Tibial artery (tissue), 4 donors: ENCODE measurements around the gene RIN1.

Source experiments
- DNase-seq, 2 donors: peaks; one replicate each; pipeline ENCODE4 v3.0.0-alpha.2; 2019
- H3K27ac ChIP-seq, 2 donors: fragments of 200-600 bp; sonication (generic) in 1 of 2; 1 replicate in 1 of 2; 2 replicates in 1 of 2; pipeline ENCODE4 v1.5.1; 2018 to 2019; ENCODE audit warnings: mild to moderate bottlenecking in 1 of 2
- H3K27me3 ChIP-seq, 2 donors: fragments of 200-600 bp; sonication (generic) in 1 of 2; one replicate each; pipeline versions ENCODE4 v1.5.1 to v1.6.0; 2016 to 2019
- H3K36me3 ChIP-seq, 3 donors: fragments of 200-600 bp; sonication (generic) in 2 of 3; one replicate each; pipeline ENCODE4 v1.5.1; 2016 to 2019; ENCODE audit warnings: mild to moderate bottlenecking in 2 of 3
- H3K4me1 ChIP-seq, 4 donors: fragments of 200-600 bp; sonication (generic) in 2 of 4; 1 replicate in 3 of 4; 2 replicates in 1 of 4; pipeline ENCODE4 v1.5.1; 2016 to 2019
- H3K4me3 ChIP-seq, 2 donors: fragments of 200-600 bp; sonication (generic) in 1 of 2; 1 replicate in 1 of 2; 2 replicates in 1 of 2; pipeline ENCODE4 v1.5.1; 2018 to 2019; ENCODE audit warnings: mild to moderate bottlenecking in 2 of 2
- H3K9me3 ChIP-seq, 3 donors: fragments of 200-600 bp; sonication (generic) in 1 of 3; one replicate each; pipeline ENCODE4 v1.5.1; 2016 to 2019
- intact Hi-C: fragments of 100-400 bp; cut with DNase I; formaldehyde crosslinking; loops from one replicate; pipeline ENCODE4 v1.15.0; 2023; ENCODE audit warnings: low total_unique reads
- TF ChIP-seq, protein P1 (sequence below), 2 experiments: fragments of 200-600 bp in 1 of 2; fragments of 450-650 bp in 1 of 2; IDR thresholded peaks; one replicate each; pipeline ENCODE4 v1.5.1; 2017 to 2019; ENCODE audit warnings: antibody characterized with exemption in 2 of 2, mild to moderate bottlenecking in 1 of 2, moderate library complexity in 1 of 2

The RIN1 gene

DNA sequence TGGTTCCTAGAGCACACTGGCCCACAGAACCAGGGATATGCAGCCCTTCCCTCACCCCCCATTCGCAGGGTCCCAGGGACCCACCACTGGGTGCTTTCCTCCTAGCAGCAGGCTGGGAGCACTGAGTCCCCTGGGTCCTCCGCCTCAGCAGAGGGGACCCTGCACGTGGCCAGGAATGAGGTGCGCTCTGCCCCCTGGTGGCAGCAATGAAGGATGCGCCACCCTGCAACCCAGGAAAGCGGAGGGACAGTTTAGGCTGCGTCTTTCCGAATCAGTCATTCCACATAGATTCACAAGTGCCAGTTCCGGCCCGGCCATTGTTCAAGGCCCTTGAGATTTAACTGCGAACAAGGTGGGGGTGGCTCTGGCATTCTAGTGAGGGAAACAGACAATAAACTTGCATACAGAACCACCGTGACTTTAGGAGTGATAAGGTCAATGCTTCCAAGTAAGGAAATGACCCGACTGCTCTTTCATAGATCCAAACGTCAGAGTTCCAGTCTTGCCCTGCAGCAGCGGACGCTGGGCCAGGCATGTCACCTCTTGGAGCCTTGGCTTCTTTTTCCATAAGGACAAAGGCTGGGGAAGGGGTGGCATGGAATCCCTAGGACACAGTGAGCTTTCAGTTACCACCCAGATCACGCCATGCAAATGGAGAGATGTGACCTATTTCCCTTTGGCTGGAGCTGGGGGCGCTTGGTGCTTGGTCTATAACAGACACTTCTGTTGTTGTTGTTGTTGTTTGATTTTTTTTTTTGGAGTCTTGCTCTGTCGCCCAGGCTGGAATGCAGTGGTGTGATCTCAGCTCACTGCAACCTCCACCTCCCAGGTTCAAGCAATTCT, 7.7 kb downstream of the RIN1 start:
- Histone ChIP-seq H3K4me3 (no peak overlapping the region), H3K27me3 (no peaks in the 10 kb centered on the region), H3K4me1 (peaks cover 0 to 27% (median 17%) of the 10 kb centered on the region in 4 donors), H3K9me3 (no peaks in the 10 kb centered on the region), H3K27ac (no peak overlapping the region), H3K36me3 (peaks cover 0 to 20% (median 12%) of the 10 kb centered on the region in 3 donors)
- DNase-seq: peak; percentile 66 to 84
- TF ChIP-seq, protein P1, sequence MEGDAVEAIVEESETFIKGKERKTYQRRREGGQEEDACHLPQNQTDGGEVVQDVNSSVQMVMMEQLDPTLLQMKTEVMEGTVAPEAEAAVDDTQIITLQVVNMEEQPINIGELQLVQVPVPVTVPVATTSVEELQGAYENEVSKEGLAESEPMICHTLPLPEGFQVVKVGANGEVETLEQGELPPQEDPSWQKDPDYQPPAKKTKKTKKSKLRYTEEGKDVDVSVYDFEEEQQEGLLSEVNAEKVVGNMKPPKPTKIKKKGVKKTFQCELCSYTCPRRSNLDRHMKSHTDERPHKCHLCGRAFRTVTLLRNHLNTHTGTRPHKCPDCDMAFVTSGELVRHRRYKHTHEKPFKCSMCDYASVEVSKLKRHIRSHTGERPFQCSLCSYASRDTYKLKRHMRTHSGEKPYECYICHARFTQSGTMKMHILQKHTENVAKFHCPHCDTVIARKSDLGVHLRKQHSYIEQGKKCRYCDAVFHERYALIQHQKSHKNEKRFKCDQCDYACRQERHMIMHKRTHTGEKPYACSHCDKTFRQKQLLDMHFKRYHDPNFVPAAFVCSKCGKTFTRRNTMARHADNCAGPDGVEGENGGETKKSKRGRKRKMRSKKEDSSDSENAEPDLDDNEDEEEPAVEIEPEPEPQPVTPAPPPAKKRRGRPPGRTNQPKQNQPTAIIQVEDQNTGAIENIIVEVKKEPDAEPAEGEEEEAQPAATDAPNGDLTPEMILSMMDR (IDR thresholded peaks at IDR 0.05): peak; percentile 87 to 96
- intact Hi-C loops: loop anchor here (1.0 kb wide), 1 partner anchor 18 kb away; no protein-coding TSS in a partner anchor

DNA sequence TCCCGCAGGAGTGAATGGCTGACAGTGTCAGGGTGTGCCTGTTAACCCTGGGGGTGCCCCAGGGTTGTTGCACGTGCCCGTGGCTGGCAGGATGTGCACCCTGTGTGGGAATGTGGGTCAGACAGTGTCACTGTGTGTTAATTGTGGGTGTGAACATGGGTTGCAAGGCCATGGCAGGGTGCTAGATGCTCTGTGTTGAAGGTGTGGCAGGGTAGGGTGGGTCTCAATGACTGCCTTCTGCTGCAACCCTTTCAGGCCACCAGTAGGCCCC, 8.3 kb downstream of the RIN1 start:
- Histone ChIP-seq H3K4me1 (peaks cover 0 to 27% (median 17%) of the 10 kb centered on the region in 4 donors), H3K27me3 (peaks cover 0 to 1% of the 10 kb centered on the region in 2 donors), H3K4me3 (no peak overlapping the region), H3K36me3 (peaks cover 0 to 14% (median 7%) of the 10 kb centered on the region in 3 donors), H3K27ac (no peak overlapping the region), H3K9me3 (no peaks in the 10 kb centered on the region)
- intact Hi-C loops: loop anchor here (1.0 kb wide), 1 partner anchor 18 kb away; no protein-coding TSS in a partner anchor
- no peak for DNase-seq
- TF ChIP-seq, protein P1 (IDR thresholded peaks at IDR 0.05): no peak

DNA sequence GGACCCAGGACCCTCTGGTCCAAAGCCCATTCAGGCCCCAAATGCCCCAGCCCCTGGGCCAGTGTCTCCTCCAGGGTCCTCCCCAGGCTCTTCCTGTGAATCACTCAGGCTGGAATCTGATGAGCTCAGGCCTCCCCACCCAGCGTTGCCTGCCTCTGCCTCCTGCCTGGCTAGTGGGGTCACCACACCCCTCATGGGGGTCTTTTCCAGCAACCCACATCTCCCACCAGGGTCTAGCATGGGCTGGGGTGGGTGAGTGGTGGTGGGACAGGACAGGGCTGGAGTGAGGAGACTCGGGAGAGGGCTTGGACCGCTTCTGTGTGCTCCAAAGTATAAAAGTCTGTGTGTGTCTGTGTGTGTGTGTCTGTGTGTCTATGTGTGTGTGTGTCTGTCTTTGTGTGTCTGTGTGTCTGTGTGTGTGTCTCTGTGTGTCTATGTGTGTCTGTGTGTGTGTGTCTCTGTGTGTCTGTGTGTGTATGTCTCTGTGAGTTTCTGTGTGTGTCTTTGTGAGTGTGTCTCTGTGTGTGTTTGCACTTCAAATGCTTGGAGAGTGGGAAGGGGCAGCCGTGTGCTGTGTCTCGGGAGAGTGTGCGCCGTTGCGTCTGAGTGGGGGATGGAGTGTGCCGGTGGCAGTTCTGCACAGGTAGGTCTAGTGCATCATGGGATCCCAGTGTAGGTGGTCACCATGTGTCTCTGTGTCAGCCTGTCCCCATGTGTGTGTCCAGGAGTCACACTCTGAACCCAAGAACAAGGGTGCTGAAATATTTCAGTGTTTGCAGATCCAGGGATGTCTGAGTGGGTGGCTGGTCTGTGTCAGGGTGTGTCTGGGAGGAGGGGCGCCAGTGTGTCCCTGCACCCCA, 8.8 kb downstream of the RIN1 start:
- Histone ChIP-seq H3K27ac (peak overlapping the region; percentile 2 to 28), H3K4me3 (no peak overlapping the region), H3K27me3 (peaks cover 0 to 4% of the 10 kb centered on the region in 2 donors), H3K9me3 (no peaks in the 10 kb centered on the region), H3K4me1 (peaks cover 0 to 27% (median 17%) of the 10 kb centered on the region in 4 donors), H3K36me3 (peaks cover 0 to 9% (median 1%) of the 10 kb centered on the region in 3 donors)
- no peak for DNase-seq
- TF ChIP-seq, protein P1 (IDR thresholded peaks at IDR 0.05): no peak
- intact Hi-C loops: loop anchor here (1.0 kb wide), 1 partner anchor 17 kb away; no protein-coding TSS in a partner anchor

DNA sequence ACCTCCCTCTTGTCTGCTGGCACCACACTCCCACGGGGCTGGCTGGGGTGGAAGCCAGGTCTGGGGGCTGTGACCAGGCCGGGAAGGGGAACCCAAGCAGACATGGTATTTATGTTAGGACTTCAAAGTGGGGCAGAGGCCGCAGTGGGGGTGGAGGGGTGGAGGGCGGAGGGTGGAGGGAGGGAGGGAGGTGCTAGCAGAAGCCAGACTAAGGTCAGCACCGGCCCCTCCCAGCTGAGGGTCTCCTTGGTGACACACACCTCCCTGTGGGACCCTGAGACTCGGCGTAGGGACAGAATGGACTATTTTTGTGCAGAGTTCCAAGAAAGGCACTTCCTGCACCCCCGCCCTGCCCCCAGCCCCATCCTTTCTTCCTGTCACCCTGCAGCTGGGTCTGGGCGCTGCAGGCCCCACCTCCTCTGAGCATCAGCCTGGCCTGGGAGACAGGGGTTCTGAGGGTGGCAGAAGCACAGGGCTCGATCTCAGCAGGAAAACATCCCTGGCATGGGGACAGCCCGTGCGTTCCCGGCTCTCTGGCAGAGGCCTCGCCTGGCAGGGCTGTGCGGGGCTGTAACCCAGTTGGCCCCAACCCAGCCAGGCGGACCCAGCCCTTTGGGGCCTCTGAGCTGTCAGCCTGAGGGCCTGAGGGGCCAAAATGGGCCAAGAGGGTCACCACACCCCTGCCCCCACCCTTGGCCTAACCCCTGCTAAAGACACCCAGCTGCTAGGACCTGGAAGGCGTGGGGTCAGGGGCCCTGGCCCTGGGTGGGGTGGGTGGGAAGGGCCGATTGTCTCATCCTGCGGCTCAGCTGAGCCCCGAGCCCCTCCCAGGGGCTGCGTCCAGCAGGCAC, 9.7 kb downstream of the RIN1 start:
- DNase-seq: no peak
- no peak overlapping the region for H3K4me3 ChIP-seq
- no peaks in the 10 kb centered on the region for H3K9me3 ChIP-seq
- TF ChIP-seq, protein P1 (IDR thresholded peaks at IDR 0.05): no peak
- H3K27ac ChIP-seq: peak overlapping the region; percentile 2 to 28
- peaks cover 0 to 4% of the 10 kb centered on the region in 2 donors for H3K27me3 ChIP-seq
- H3K4me1 ChIP-seq: peaks cover 0 to 27% (median 17%) of the 10 kb centered on the region in 4 donors
- intact Hi-C loops: no loop called here
- no peaks in the 10 kb centered on the region for H3K36me3 ChIP-seq

DNA sequence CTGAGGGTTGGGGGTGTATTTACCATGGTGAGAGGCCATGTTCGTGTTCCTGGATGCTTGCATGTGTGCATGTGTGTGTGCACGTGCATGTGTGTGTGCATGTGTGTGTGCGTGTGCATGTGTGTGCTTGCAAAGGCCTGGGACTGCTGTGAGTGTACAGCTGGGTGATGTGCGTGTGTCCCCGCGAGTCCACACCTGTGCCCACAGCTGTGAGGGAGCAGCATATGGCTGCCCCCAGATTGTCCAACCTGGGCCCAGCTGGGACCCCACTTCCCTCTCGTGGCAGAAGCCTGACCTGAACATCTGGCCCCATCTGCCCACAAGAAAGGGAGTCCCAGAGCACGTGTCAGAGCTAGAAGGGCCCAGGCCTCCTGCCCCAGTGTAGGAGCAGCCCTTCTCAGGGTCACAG, 11.0 kb downstream of the RIN1 start:
- H3K4me1 ChIP-seq: peaks cover 0 to 27% (median 17%) of the 10 kb centered on the region in 4 donors
- TF ChIP-seq, protein P1 (IDR thresholded peaks at IDR 0.05): no peak
- H3K4me3 ChIP-seq: no peak overlapping the region
- H3K9me3 ChIP-seq: no peaks in the 10 kb centered on the region
- no peak overlapping the region for H3K27ac ChIP-seq
- DNase-seq: no peak
- peaks cover 0 to 4% of the 10 kb centered on the region in 2 donors for H3K27me3 ChIP-seq
- no peaks in the 10 kb centered on the region for H3K36me3 ChIP-seq
- intact Hi-C loops: no loop called here
